Type B pancreatic cell (in vitro differentiated cells): ENCODE results near the gene NUDT6. TPM values are rescaled to one million over a fixed set of nuclear protein-coding genes. Genes with fewer than 3 reads are reported as not detected.

Source experiments
- DNase-seq: peaks from one replicate; pipeline ENCODE4 v3.0.0; 2021; ENCODE audit warnings: mixed read lengths; ENCODE audit not compliant: unreplicated experiment; ENCODE audit errors: extremely low spot score
- H3K27ac Mint-ChIP-seq: 2 replicates; pipeline ENCODE4 v1.8.0; 2021; ENCODE audit warnings: mild to moderate bottlenecking, mixed read lengths
- H3K27me3 Mint-ChIP-seq: 2 replicates; pipeline ENCODE4 v1.8.0; 2021; ENCODE audit warnings: mixed read lengths
- H3K36me3 Mint-ChIP-seq: 2 replicates; pipeline ENCODE4 v1.8.0; 2021; ENCODE audit warnings: mixed read lengths
- H3K4me1 Mint-ChIP-seq: one replicate; pipeline ENCODE4 v1.8.0; 2021; ENCODE audit warnings: mixed read lengths; ENCODE audit not compliant: unreplicated experiment
- H3K4me3 Mint-ChIP-seq: 2 replicates; pipeline ENCODE4 v1.8.0; 2021; ENCODE audit warnings: mild to moderate bottlenecking, mixed read lengths
- H3K9me3 Mint-ChIP-seq: 2 replicates; pipeline ENCODE4 v1.8.0; 2021; ENCODE audit warnings: mixed read lengths
- total RNA-seq: library from RNA; stranded (reverse); gene quantifications from 2 replicates; pipeline ENCODE4 v1.2.1, GENCODE V29; 2021; ENCODE audit warnings: low replicate concordance
- TF ChIP-seq, protein P1 (sequence below): fragments of 200-600 bp; sonication (generic); conservative IDR thresholded peaks from 2 replicates; pipeline ENCODE4 v1.5.0; 2021; ENCODE audit warnings: antibody characterized with exemption, mild to moderate bottlenecking

The NUDT6 gene
- total RNA-seq, 1 donor from 2014 or later, result 10.8 TPM

DNA sequence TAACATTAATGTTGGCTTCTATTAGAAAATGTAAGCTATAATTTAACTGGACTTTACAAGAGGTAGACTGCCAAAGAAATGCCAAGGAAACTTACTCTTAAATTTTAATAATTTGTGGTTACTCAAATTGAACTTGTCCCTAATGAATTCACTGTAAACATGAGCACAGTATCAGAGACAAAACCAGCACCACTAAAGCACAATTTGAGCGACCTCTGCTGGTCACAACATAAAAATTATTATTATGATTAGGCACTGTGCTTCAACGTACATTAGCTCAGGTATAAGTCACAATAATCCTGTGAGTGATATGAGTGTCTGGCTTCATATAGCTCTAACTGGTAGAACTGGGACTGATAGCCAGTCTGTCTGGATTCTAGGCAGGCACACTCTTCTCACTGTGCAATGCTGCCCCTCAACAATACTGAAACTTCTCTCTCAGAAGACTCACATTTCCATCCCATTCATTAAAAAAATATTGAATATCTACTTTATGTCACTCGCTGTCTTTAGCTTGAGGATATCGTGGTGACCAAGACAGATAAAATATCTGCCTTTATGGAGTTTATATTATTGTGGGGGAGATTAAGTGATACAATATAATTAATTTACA is 8.0 kb downstream of the NUDT6 start:
- TF ChIP-seq, protein P1, sequence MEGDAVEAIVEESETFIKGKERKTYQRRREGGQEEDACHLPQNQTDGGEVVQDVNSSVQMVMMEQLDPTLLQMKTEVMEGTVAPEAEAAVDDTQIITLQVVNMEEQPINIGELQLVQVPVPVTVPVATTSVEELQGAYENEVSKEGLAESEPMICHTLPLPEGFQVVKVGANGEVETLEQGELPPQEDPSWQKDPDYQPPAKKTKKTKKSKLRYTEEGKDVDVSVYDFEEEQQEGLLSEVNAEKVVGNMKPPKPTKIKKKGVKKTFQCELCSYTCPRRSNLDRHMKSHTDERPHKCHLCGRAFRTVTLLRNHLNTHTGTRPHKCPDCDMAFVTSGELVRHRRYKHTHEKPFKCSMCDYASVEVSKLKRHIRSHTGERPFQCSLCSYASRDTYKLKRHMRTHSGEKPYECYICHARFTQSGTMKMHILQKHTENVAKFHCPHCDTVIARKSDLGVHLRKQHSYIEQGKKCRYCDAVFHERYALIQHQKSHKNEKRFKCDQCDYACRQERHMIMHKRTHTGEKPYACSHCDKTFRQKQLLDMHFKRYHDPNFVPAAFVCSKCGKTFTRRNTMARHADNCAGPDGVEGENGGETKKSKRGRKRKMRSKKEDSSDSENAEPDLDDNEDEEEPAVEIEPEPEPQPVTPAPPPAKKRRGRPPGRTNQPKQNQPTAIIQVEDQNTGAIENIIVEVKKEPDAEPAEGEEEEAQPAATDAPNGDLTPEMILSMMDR, result peak; percentile 37
- no peak overlapping the region for H3K27ac Mint-ChIP-seq
- DNase-seq, result no peak
- H3K9me3 Mint-ChIP-seq, result no peaks in the 10 kb centered on the region
- H3K27me3 Mint-ChIP-seq, result no peaks in the 10 kb centered on the region
- H3K36me3 Mint-ChIP-seq, result no peaks in the 10 kb centered on the region
- no peaks in the 10 kb centered on the region for H3K4me1 Mint-ChIP-seq
- H3K4me3 Mint-ChIP-seq, result no peak overlapping the region

- Mint-ChIP-seq H3K9me3 (no peaks in the 10 kb centered on the region), H3K4me3 (no peak overlapping the region), H3K4me1 (no peaks in the 10 kb centered on the region), H3K36me3 (no peaks in the 10 kb centered on the region), H3K27ac (no peak overlapping the region), H3K27me3 (no peaks in the 10 kb centered on the region)
- TF ChIP-seq, protein P1, result no peak
- DNase-seq, result no peak
Measured at GRCh38 chr4:122912810-122913575, 9.4 kb downstream of the NUDT6 start.

GRCh38 chr4:122911588-122911987 is 10.8 kb downstream of the NUDT6 start:
- DNase-seq, result no peak
- Mint-ChIP-seq H3K4me1 (no peaks in the 10 kb centered on the region), H3K27ac (no peak overlapping the region), H3K36me3 (no peaks in the 10 kb centered on the region), H3K4me3 (no peak overlapping the region), H3K9me3 (no peaks in the 10 kb centered on the region), H3K27me3 (no peaks in the 10 kb centered on the region)
- TF ChIP-seq, protein P1, result no peak

GRCh38 chr4:122909683-122910082 is 12.7 kb downstream of the NUDT6 start:
- Mint-ChIP-seq H3K36me3 (peaks cover 5% of the 10 kb centered on the region), H3K27me3 (no peaks in the 10 kb centered on the region), H3K27ac (no peak overlapping the region), H3K4me1 (no peaks in the 10 kb centered on the region), H3K4me3 (no peak overlapping the region), H3K9me3 (no peaks in the 10 kb centered on the region)
- DNase-seq, result no peak
- TF ChIP-seq, protein P1, result no peak

DNA sequence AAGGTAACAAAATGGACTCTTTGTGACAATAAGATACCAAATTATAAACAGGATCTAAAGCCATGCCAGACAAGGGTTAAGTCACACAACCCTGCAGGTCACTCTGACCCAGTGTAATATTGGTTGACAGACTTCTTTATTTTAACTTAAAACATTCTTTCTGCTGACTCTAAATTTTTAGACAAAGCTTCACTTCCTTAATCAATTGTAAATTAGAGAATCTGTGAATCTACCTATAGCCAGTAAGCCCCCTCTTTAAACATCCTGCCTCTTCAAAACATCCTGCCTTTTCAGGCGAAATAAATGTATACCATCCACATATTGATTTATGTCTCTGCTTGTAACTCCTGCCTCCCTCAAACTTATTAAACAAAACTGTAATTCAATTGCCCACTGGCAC is 14.2 kb downstream of the NUDT6 start:
- H3K4me3 Mint-ChIP-seq, result no peak overlapping the region
- H3K9me3 Mint-ChIP-seq, result no peaks in the 10 kb centered on the region
- H3K4me1 Mint-ChIP-seq, result no peaks in the 10 kb centered on the region
- H3K27me3 Mint-ChIP-seq, result no peaks in the 10 kb centered on the region
- DNase-seq, result no peak
- TF ChIP-seq, protein P1, result no peak
- no peak overlapping the region for H3K27ac Mint-ChIP-seq
- peaks cover 7% of the 10 kb centered on the region for H3K36me3 Mint-ChIP-seq
